Stimulated activated CD8-positive, alpha-beta memory T cell treated with anti-CD3 and anti-CD28 coated beads, Interleukin-2, amount 100 ng/mL, for 48 hours (primary cell): Measurements from ENCODE around the gene GPBP1L1.
"Not testable (repeated sequence)": the region's sequence is repeated elsewhere in the genome, so short reads cannot be mapped to it uniquely, and the experiment has no call there.

ENCODE experiments used
- DNase-seq, 2 donors: peaks; one replicate each; pipeline ENCODE4 v3.0.0-alpha.2; 2020; ENCODE audit warnings: low read depth in 2 of 2

GPBP1L1 gene

GRCh38 chr1:45679123-45679522 lies 7.2 kb downstream of the GPBP1L1 start:
- DNase-seq, result no peak

GRCh38 chr1:45678489-45678888 lies 7.8 kb downstream of the GPBP1L1 start:
- no peak for DNase-seq

GRCh38 chr1:45677751-45678245 lies 8.5 kb downstream of the GPBP1L1 start:
- no peak for DNase-seq

GRCh38 chr1:45676553-45676952 lies 9.8 kb downstream of the GPBP1L1 start:
- DNase-seq, result not testable (repeated sequence)

GRCh38 chr1:45674478-45674877 lies 11.9 kb downstream of the GPBP1L1 start:
- no peak for DNase-seq

GRCh38 chr1:45673956-45674355 lies 12.4 kb downstream of the GPBP1L1 start:
- DNase-seq, result no peak

- DNase-seq, result no peak
These were observed 16.3 kb downstream of the GPBP1L1 start for GRCh38 chr1:45669859-45670655.

GRCh38 chr1:45669379-45669778 lies 17.0 kb downstream of the GPBP1L1 start:
- DNase-seq, result no peak

- no peak for DNase-seq
These were observed 17.8 kb downstream of the GPBP1L1 start for GRCh38 chr1:45668526-45668925.

GRCh38 chr1:45667321-45668111 lies 18.8 kb downstream of the GPBP1L1 start:
- no peak for DNase-seq

- DNase-seq, result no peak
These were observed 19.5 kb downstream of the GPBP1L1 start for GRCh38 chr1:45666836-45667235.

- no peak for DNase-seq
These were observed 26.0 kb downstream of the GPBP1L1 start for GRCh38 chr1:45660336-45660735.

GRCh38 chr1:45659222-45659621 lies 27.1 kb downstream of the GPBP1L1 start:
- DNase-seq, result no peak

GRCh38 chr1:45658171-45658570 lies 28.2 kb downstream of the GPBP1L1 start:
- no peak for DNase-seq

GRCh38 chr1:45656573-45657226 lies 29.6 kb downstream of the GPBP1L1 start:
- DNase-seq, result no peak

- DNase-seq, result no peak
These were observed 31.6 kb downstream of the GPBP1L1 start for GRCh38 chr1:45654540-45655280.

GRCh38 chr1:45647248-45648021 lies 38.9 kb downstream of the GPBP1L1 start:
- no peak for DNase-seq

GRCh38 chr1:45644661-45645060 lies 41.7 kb downstream of the GPBP1L1 start:
- no peak for DNase-seq

GRCh38 chr1:45643978-45644377 lies 42.4 kb downstream of the GPBP1L1 start:
- DNase-seq, result no peak

GRCh38 chr1:45643321-45643720 lies 43.0 kb downstream of the GPBP1L1 start:
- no peak for DNase-seq

- no peak for DNase-seq
These were observed 46.0 kb downstream of the GPBP1L1 start for GRCh38 chr1:45640293-45640692.
